Breast epithelium (tissue), 3 donors: ENCODE measurements around the gene CCDC188.

ENCODE experiments used
- CTCF ChIP-seq, 3 donors: fragments of 450-650 bp; IDR thresholded peaks; one replicate each; pipeline ENCODE4 v1.5.1; 2016 to 2017; ENCODE audit warnings: antibody characterized with exemption in 3 of 3, mild to moderate bottlenecking in 3 of 3, moderate library complexity in 3 of 3
- POLR2A ChIP-seq: fragments of 450-650 bp; IDR thresholded peaks from one replicate; pipeline ENCODE4 v1.6.1; 2016; ENCODE audit warnings: antibody characterized with exemption, mild to moderate bottlenecking, moderate library complexity
- POLR2AphosphoS5 ChIP-seq, 3 donors: sonication (generic); formaldehyde crosslinking; IDR thresholded peaks; one replicate each; pipeline ENCODE4 v1.6.1; 2017; ENCODE audit warnings: antibody characterized with exemption in 3 of 3

- TF ChIP-seq CTCF (IDR thresholded peaks at IDR 0.05) (no peak), POLR2AphosphoS5 (IDR thresholded peaks at IDR 0.05) (no peak), POLR2A (no peak)
These were observed 40.9 kb upstream of the CCDC188 start for GRCh38 chr22:20191803-20192202.
